NCI-H2029 treated with DMSO at 0.1 percent for 48 hours (cell line): ENCODE data around the gene IL3RA.
"Not testable (repeated sequence)": the region's sequence is repeated elsewhere in the genome, so short reads cannot be mapped to it uniquely, and the experiment has no call there.

Experiments used
- DNase-seq: peaks from one replicate; lab custom pipeline; 2025; lab: John Stamatoyannopoulos, UW

IL3RA gene

DNA sequence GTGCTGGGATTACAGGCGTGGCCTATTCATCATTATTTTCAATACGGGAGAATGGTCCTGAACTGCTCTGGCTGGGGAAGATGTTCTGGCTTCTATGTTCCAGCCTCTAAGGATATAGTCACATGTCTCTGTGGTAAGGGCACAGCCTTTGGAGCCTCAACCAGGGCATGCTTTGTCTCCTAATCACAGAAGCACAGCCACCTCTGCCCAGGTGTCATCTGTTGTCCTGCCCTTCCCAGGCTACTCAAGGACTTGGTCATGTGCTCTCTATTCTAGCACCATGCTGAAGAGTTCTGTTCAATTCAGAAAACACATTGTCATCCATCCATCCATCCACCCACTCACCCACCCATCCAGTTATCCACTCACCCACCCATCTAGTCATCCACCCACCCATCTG is 86.6 kb downstream of the IL3RA start:
- no peak for DNase-seq

DNA sequence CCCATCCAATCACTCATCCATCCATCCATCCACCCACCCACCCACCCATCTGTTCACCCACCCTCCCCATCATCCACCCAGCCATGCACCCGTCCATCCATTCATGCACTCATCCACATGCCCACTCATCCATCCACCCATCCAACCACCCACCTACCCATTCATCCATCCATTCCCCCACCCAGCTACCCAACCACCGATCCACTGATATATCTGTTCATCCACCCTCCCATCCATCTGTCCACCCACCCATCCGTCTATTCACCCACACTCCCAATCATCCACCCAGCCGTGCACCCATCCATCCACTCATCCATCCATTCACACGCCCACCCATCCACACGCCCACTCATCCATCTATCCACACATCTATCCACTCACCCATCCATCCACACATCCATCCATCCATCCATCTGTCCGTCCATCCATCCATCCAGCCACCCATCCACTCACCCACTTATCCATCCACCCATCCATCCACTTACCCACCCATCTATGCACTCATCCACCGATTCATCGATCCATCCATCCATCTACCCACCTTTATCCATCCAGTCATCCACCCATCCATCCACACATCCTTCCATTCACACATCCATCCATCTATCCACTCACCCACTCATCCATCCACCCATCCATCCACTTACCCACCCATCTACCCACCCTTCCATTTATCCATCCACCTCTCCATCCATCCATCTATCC is 87.7 kb downstream of the IL3RA start:
- no peak for DNase-seq

DNA sequence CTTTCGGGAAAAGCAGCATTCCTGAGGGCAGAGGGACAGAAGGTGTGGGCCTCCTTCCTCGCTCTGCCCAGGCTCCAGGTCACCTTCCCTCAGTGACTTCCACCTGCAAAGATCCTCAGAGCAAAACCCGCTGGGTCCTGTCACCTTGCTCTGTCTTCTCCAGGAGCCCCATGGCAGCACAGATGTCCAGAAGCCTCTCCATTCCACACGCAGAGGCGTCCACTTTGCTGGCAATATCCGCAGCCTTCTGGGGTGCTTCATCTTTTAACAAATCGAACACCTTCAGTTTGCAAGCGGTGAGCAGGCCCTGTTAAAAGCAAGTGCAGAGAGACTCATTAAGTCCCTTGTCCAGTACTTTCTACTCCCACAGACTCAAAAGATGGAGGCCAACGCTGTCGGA is 88.8 kb downstream of the IL3RA start:
- DNase-seq: no peak

DNA sequence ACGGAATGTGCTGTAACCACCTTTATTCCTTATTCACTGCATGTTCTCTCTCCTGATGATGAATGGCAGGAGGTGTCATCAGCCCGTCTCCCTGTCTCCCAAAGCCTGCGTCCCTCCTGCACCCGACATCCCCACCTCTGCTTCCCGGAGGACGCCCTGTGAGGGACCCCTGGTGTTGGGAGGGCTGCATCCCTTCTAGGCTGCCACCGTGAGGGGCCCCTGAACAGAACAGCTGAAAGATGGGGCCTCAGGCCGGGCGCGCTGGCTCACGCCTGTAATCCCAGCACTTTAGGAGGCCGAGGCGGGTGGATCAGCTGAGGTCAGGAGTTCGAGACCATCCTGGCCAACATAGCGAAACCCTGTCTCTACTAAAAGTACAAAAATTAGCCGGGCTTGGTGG is 89.7 kb downstream of the IL3RA start:
- not testable (repeated sequence) for DNase-seq

DNA sequence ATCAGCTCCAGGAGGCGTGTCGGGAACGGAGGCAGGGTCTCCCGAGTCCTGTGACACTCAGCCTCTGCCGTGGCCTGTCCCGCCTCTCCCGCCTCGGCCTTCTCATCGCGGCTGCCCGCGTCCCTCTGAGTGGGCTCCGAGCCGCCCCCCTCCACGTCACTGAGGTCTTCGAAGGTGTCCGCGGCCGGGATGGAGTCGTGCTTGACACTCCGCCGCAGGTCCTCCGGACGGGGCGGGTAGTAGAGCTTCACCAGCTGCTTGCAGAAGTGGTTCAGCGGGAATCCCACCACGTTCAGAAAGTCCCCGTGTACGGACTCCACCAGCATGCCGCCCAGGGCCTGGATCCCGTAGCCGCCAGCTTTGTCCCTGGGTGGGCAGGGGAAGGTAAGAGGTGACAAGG is 91.2 kb downstream of the IL3RA start:
- no peak for DNase-seq

DNA sequence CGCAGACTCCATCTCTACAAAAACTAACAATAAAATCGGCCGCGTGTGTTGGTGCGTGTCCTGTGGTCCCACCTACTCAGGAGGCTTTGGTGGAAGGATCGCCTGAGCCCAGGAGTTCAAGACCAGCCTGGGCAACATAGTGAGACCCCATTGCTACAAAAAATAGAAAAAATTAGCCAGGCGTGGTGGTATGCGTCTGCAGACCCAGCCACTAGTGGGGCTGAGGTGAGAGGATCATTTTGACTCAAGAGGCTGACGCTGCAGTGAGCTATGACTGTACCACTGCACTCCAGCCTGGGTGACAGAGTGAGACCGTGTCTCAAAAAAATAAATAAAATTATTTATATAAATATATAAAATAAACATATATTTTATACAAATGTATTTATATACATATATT is 93.9 kb downstream of the IL3RA start:
- no peak for DNase-seq
